GM13976 (cell line): Measurements from ENCODE around the gene IGF2R.
"Not testable (repeated sequence)": the region's sequence is repeated elsewhere in the genome, so short reads cannot be mapped to it uniquely, and the experiment has no call there.

Experiments
- DNase-seq: peaks from one replicate; pipeline ENCODE4 v3.0.0; 2012; ENCODE audit warnings: low spot score
- CTCF ChIP-seq: IDR thresholded peaks from 2 replicates; pipeline ENCODE4 v1.5.1; 2012; ENCODE audit warnings: borderline replicate concordance, mild to moderate bottlenecking; ENCODE audit not compliant: insufficient read depth; ENCODE audit errors: extremely low read depth, missing control alignments, control extremely low read depth
- in situ Hi-C: fragments of 300-500 bp; cut with MboI; formaldehyde crosslinking; loops from one replicate; pipeline ENCODE4 v1.12.0; 2022; ENCODE audit warnings: low sequenced_read_pairs, mixed read lengths, inconsistent platforms; ENCODE audit not compliant: unreplicated experiment

The IGF2R gene

GRCh38 chr6:160139420-160139851 is 170.6 kb downstream of the IGF2R start:
- TF ChIP-seq CTCF = no peak
- in situ Hi-C loops = loop anchor here (25.0 kb wide), 1 partner anchor 323 kb away; no protein-coding TSS in a partner anchor
- no peak for DNase-seq

GRCh38 chr6:160140493-160140892 is 171.6 kb downstream of the IGF2R start:
- not testable (repeated sequence) for DNase-seq
- in situ Hi-C loops = loop anchor here (25.0 kb wide), 1 partner anchor 322 kb away; no protein-coding TSS in a partner anchor

- in situ Hi-C loops = loop anchor here (25.0 kb wide), 1 partner anchor 321 kb away; no protein-coding TSS in a partner anchor
- DNase-seq = no peak
- no peak for TF ChIP-seq CTCF
Observed at GRCh38 chr6:160141001-160141726, 172.3 kb downstream of the IGF2R start.

GRCh38 chr6:160142115-160142715 is 173.3 kb downstream of the IGF2R start:
- no peak for TF ChIP-seq CTCF
- no peak for DNase-seq
- in situ Hi-C loops = loop anchor here (25.0 kb wide), 1 partner anchor 320 kb away; no protein-coding TSS in a partner anchor

- TF ChIP-seq CTCF = no peak
- DNase-seq = no peak
- in situ Hi-C loops = loop anchor here (25.0 kb wide), 1 partner anchor 316 kb away; no protein-coding TSS in a partner anchor
Observed at GRCh38 chr6:160146454-160147145, 177.7 kb downstream of the IGF2R start.

- in situ Hi-C loops = loop anchor here (25.0 kb wide), 1 partner anchor 315 kb away; no protein-coding TSS in a partner anchor
- no peak for DNase-seq
- no peak for TF ChIP-seq CTCF
Observed at GRCh38 chr6:160147146-160147536, 178.3 kb downstream of the IGF2R start.

GRCh38 chr6:160154471-160154870 is 185.6 kb downstream of the IGF2R start:
- in situ Hi-C loops = no loop called here
- DNase-seq = no peak
- no peak for TF ChIP-seq CTCF
